ENCODE data around the gene TOE1. TPM values are rescaled to one million over a fixed set of nuclear protein-coding genes. Genes with fewer than 3 reads are reported as not detected.

TOE1 gene
- 1 to 10 TPM; 5.4 to 7.7 (median 6.9) TPM for total RNA-seq

GRCh38 chr1:45339789-45340558 lies at the start of gene TOE1, which contains the start of gene MUTYH:
TOE1 (plus strand) TSS chr1:45340170; CDS start chr1:45340253, 83 bp downstream.
MUTYH (minus strand) TSS chr1:45340440; CDS start chr1:45334505, 5,935 bp downstream.
- TF ChIP-seq CTCF (IDR thresholded peaks at IDR 0.05; ENCODE audit: low read depth) = no peak

GRCh38 chr1:45291716-45292115 lies 48.3 kb upstream of the TOE1 start:
- TF ChIP-seq CTCF (IDR thresholded peaks at IDR 0.05; ENCODE audit: low read depth) = no peak

- TF ChIP-seq CTCF (IDR thresholded peaks at IDR 0.05; ENCODE audit: low read depth) = no peak
Observed at GRCh38 chr1:45297666-45298356, 42.2 kb upstream of the TOE1 start.

- TF ChIP-seq CTCF (IDR thresholded peaks at IDR 0.05; ENCODE audit: low read depth) = no peak
Observed at GRCh38 chr1:45299296-45299695, 40.7 kb upstream of the TOE1 start.

GRCh38 chr1:45299981-45300668 lies 39.8 kb upstream of the TOE1 start:
- TF ChIP-seq CTCF (IDR thresholded peaks at IDR 0.05; ENCODE audit: low read depth) = no peak

- TF ChIP-seq CTCF (IDR thresholded peaks at IDR 0.05; ENCODE audit: low read depth) = no peak
Observed at GRCh38 chr1:45300669-45300997, 39.3 kb upstream of the TOE1 start.
